Measurements from ENCODE around the gene CTSA. TPM values are rescaled to one million over a fixed set of nuclear protein-coding genes. Genes with fewer than 3 reads are reported as not detected.

The CTSA gene
- total and polyA plus RNA-seq, 7 donors: 41.3 to 59.8 (median 47.8) TPM

DNA sequence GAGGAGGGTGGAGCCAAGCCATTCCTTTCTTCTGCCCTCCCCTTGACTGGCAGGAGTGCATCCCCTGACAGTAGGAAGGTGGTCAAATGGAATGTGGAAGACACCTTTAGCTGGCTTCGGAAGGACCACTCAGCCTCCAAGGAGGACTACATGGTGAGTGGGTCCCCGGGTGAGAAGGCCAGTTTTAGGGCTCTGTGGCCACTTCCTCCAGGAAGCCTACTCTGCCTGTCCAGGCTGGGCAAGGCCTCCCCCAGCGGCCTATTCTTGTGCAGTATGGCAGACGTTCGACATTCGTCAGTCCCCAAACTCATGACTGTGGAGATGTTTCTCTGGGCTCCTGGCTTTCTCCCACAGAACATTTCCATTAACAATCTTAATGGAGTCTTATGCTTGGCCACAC lies 52.5 kb downstream of the CTSA start:
- no peak for TF ChIP-seq CTCF (IDR thresholded peaks at IDR 0.05)
- intact Hi-C loops (cut with DNase I): no loop called here
- Histone ChIP-seq H3K4me1 (peaks cover 27% of the 10 kb centered on the region), H3K36me3 (ENCODE audit: insufficient read depth in 1 of 2, low read depth in 1 of 2) (peaks cover 15 to 100% of the 10 kb centered on the region in 2 donors), H3K27me3 (ENCODE audit: insufficient read depth in 3 of 3, low read length in 2 of 3) (no peaks in the 10 kb centered on the region), H3K27ac (peak overlapping the region; percentile 77), H3K4me3 (no peak overlapping the region), H3K9me3 (no peaks in the 10 kb centered on the region)
- DNase-seq (no peak), ATAC-seq (no peak)
- 81 to 89% (median 83%) methylated on average over 6 of the region's 6 CpGs for WGBS, 3 donors

DNA sequence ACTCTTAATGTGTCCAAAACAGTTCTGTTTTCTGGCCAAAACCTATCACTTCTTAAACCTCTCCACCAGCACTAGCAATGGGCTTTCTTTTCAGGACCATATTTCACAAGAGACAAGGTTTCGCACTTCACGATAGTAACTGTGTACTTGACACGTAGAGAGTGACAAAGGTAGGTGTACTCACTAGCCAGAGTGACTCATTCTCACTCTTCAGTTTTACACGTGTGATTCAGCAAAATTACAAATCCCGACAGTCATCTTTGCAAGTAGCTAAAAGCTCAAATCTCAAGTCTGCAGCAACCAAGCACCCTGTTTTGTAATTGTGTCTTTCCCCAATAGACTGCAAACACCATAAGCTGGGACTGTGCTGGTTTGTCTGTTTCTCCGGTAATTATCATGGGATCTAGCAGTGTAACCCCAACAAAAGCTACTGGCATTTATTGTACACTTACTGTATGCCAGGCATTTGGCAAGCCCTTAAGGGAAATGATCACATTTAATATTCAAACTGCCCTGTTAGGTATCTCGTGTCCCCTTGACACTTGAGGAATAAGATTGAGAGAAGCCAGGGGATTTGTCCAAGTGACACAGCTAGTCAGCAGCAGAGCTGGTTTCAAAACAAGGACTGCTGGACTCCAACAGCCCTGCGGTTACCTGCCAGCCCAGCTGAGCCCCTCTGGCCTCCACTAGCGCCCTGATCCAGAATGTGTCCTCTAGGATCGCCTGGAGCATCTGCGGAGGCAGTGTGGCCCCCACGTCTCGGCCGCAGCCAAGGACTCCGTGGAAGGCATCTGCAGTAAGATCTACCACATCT lies 53.2 kb downstream of the CTSA start:
- WGBS, 3 donors: 66 to 88% (median 67%) methylated on average over 15 of the region's 15 CpGs
- ATAC-seq: peak in 3 of 4 donors; percentile 54 to 70 (median 64)
- no peaks in the 10 kb centered on the region for H3K9me3 ChIP-seq
- no peaks in the 10 kb centered on the region for H3K27me3 ChIP-seq (ENCODE audit: insufficient read depth in 3 of 3, low read length in 2 of 3)
- TF ChIP-seq CTCF (IDR thresholded peaks at IDR 0.05): no peak
- peak overlapping the region; percentile 1 for H3K4me3 ChIP-seq
- DNase-seq: no peak
- H3K27ac ChIP-seq: peak overlapping the region; percentile 77
- peaks cover 13 to 100% of the 10 kb centered on the region in 2 donors for H3K36me3 ChIP-seq (ENCODE audit: insufficient read depth in 1 of 2, low read depth in 1 of 2)
- intact Hi-C loops (cut with DNase I): no loop called here
- peaks cover 27% of the 10 kb centered on the region for H3K4me1 ChIP-seq

- WGBS, 3 donors: 84 to 89% (median 84%) methylated on average over 19 of the region's 19 CpGs
- Histone ChIP-seq H3K9me3 (no peaks in the 10 kb centered on the region), H3K4me1 (peaks cover 27% of the 10 kb centered on the region), H3K27me3 (ENCODE audit: insufficient read depth in 3 of 3, low read length in 2 of 3) (no peaks in the 10 kb centered on the region), H3K4me3 (peak overlapping the region; percentile 1), H3K36me3 (ENCODE audit: insufficient read depth in 1 of 2, low read depth in 1 of 2) (peaks cover 13 to 100% of the 10 kb centered on the region in 2 donors), H3K27ac (peak overlapping the region; percentile 77)
- intact Hi-C loops (cut with DNase I): loop anchor here in 1 of 2 donors (5.0 kb wide), 1 partner anchor 123 kb away; no protein-coding TSS in a partner anchor
- ATAC-seq: no peak
- no peak for TF ChIP-seq CTCF (IDR thresholded peaks at IDR 0.05)
- no peak for DNase-seq
These were observed 54.0 kb downstream of the CTSA start for GRCh38 chr20:45944965-45945677.

- Histone ChIP-seq H3K4me1 (peaks cover 27% of the 10 kb centered on the region), H3K4me3 (no peak overlapping the region), H3K27me3 (ENCODE audit: insufficient read depth in 3 of 3, low read length in 2 of 3) (no peaks in the 10 kb centered on the region), H3K36me3 (ENCODE audit: insufficient read depth in 1 of 2, low read depth in 1 of 2) (peaks cover 13 to 100% of the 10 kb centered on the region in 2 donors), H3K27ac (peak overlapping the region; percentile 77), H3K9me3 (no peaks in the 10 kb centered on the region)
- TF ChIP-seq CTCF (IDR thresholded peaks at IDR 0.05): no peak
- intact Hi-C loops (cut with DNase I): loop anchor here in 1 of 2 donors (5.0 kb wide), 1 partner anchor 123 kb away; no protein-coding TSS in a partner anchor
- DNase-seq: no peak
- peak in 1 of 4 donors; percentile 1 for ATAC-seq
- WGBS, 3 donors: 79 to 86% (median 82%) methylated on average over 13 of the region's 13 CpGs
These were observed 54.6 kb downstream of the CTSA start for GRCh38 chr20:45945678-45946148.
